Brain microvascular endothelial cell (primary cell): ENCODE data around the gene CAPN9.

Experiments
- DNase-seq: peaks from one replicate; pipeline ENCODE4 v3.0.0-alpha.2; 2020
- H3K27ac ChIP-seq: fragments of 250-450 bp; sonication (Bioruptor Pico); 2 replicates; pipeline ENCODE4 v1.5.1; 2020; ENCODE audit warnings: mild to moderate bottlenecking, moderate library complexity
- H3K27me3 ChIP-seq: fragments of 250-450 bp; sonication (Bioruptor Pico); replicated peaks from 2 replicates; pipeline ENCODE4 v1.5.1; 2020; ENCODE audit warnings: mild to moderate bottlenecking
- H3K36me3 ChIP-seq: fragments of 250-450 bp; sonication (Bioruptor Pico); replicated peaks from 2 replicates; pipeline ENCODE4 v1.5.1; 2020; ENCODE audit warnings: mild to moderate bottlenecking
- H3K4me3 ChIP-seq: 2 replicates; pipeline ENCODE4 v1.5.1; 2011; ENCODE audit warnings: low read depth, mild to moderate bottlenecking, control low read depth, low read length, moderate library complexity
- CTCF ChIP-seq: IDR thresholded peaks from 2 replicates; pipeline ENCODE4 v1.5.1; 2011; ENCODE audit warnings: low read depth, mild to moderate bottlenecking, moderate library complexity, low read length, control low read depth, inconsistent platforms; ENCODE audit errors: missing control alignments
- in situ Hi-C: cut with HindIII; loops from 2 replicates; pipeline ENCODE4 v1.10.0; 2017; ENCODE audit warnings: low sequenced_read_pairs, low pct_ligation_motif_present

Gene CAPN9

GRCh38 chr1:230826166-230826875, 79.1 kb downstream of the CAPN9 start:
- no peak overlapping the region for H3K27ac ChIP-seq
- H3K27me3 ChIP-seq, result no peaks in the 10 kb centered on the region
- H3K36me3 ChIP-seq, result no peaks in the 10 kb centered on the region
- in situ Hi-C loops, result no loop called here
- DNase-seq, result no peak
- no peak for TF ChIP-seq CTCF
- H3K4me3 ChIP-seq, result no peak overlapping the region

DNA sequence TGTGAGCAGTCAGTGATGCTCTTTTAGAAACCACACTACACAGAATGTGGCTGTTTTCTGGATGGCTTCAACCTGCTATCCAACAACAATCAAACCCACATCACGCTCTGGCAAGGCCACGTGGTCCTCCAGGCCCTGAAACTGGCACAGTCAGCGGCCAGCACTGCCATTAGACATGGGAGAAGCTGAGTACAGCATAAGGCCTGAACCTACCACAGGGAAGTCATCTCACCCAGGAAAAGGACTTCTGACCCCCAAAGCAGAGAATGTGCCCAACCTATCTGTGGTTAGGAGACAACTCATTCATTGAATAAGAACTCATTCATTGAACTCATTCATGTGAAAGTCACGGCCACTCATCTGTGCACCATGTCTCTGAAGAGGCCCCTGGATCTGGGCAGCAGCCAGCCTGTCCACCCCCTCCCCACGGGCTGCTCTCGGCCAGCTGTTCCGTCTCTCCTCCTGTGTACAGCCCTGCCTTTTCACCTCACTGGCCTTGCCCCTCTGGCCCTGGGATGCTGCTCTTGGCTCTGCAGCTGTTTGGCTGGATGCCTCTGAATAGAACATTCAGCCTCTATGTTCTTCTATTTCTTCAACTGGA, 80.0 kb downstream of the CAPN9 start:
- H3K4me3 ChIP-seq, result no peak overlapping the region
- no peak for TF ChIP-seq CTCF
- no peaks in the 10 kb centered on the region for H3K27me3 ChIP-seq
- no peaks in the 10 kb centered on the region for H3K36me3 ChIP-seq
- no peak overlapping the region for H3K27ac ChIP-seq
- DNase-seq, result no peak
- in situ Hi-C loops, result no loop called here

DNA sequence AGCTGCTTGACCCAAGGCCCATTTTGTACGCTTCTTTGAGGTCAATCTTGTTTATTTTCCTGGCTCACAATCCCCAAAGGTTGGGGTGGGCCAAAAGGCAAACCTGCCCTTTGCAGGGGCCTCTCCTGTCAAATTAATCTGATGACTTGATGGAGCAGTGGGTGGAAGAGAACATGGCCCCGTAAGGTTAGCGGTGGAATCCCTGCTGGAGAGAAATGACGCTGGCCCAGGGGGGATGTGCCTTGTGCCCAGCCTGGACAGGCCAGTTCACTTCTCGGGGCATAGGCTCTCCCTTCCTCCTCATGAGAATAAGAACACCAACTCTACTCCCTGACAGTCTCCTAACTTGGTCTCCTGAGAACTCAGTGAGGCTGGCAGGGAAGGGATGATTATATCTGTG, 80.6 kb downstream of the CAPN9 start:
- TF ChIP-seq CTCF, result no peak
- in situ Hi-C loops, result no loop called here
- DNase-seq, result no peak
- no peaks in the 10 kb centered on the region for H3K36me3 ChIP-seq
- no peak overlapping the region for H3K4me3 ChIP-seq
- H3K27ac ChIP-seq, result no peak overlapping the region
- H3K27me3 ChIP-seq, result no peaks in the 10 kb centered on the region

DNA sequence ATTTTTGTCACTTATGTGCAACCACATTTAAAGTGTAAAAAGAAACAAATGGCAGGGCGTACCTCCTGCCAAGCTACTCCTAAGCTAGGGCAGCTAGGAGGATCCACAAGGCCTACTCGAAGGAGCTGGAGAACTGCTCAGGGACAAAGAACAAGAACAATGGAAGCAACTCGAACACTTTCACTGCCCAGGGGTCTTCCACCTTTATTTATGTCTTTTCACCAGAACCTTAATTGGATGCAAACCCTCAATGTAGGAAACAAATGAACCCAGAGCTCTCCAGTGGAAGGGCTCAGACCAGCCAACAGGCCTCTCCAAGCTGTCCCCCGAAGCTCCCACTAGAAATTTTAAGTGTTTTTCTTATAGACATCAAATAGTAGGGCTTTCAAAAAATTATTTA, 81.2 kb downstream of the CAPN9 start:
- Histone ChIP-seq H3K36me3 (no peaks in the 10 kb centered on the region), H3K27me3 (no peaks in the 10 kb centered on the region), H3K27ac (no peak overlapping the region), H3K4me3 (no peak overlapping the region)
- in situ Hi-C loops, result no loop called here
- no peak for DNase-seq
- TF ChIP-seq CTCF, result no peak

DNA sequence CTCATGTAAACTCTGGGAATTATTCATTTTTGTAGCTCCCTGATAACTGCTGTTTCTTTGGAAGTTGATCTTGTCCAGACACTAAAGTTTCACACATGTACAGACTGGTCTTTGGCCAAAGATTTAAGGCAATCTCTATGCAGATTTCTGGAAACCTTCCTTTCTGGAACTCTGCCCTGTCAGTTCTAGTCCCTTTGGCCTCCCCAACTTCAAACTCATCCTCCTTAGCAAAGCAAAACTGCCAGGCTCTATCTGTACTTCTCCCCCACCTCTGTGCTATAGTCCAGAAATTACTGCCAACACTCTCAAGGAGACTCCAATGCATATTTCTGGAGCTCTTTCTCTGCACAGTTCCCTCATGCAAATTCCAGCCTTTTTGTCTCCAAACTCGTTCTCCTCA, 84.6 kb downstream of the CAPN9 start:
- in situ Hi-C loops, result no loop called here
- Histone ChIP-seq H3K27ac (no peak overlapping the region), H3K27me3 (no peaks in the 10 kb centered on the region), H3K36me3 (no peaks in the 10 kb centered on the region), H3K4me3 (no peak overlapping the region)
- no peak for TF ChIP-seq CTCF
- no peak for DNase-seq

DNA sequence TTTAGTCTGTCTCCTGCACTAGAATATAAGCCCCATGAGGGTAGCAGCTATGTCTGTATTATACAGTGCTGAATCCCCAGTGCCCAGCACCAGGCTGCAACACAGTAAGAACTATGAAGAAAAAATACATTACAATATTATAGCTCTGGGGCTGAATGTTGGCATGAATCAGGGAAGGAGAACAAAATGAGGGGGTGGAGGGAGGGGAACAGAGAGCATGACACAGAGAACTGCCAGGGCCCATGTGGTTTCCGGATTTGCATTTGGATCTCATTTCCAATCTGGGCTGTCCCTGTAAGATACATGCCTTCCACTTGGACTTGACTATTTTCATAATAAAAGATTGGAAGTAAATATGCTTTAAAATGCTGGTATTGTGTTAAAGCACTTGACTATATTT, 85.3 kb downstream of the CAPN9 start:
- Histone ChIP-seq H3K27me3 (no peaks in the 10 kb centered on the region), H3K36me3 (peaks cover 1% of the 10 kb centered on the region), H3K27ac (no peak overlapping the region), H3K4me3 (no peak overlapping the region)
- no peak for TF ChIP-seq CTCF
- in situ Hi-C loops, result no loop called here
- DNase-seq, result no peak
